Coronary artery (tissue), 2 donors: ENCODE results near the gene TMPRSS11B.

ENCODE experiments used
- DNase-seq: peaks from one replicate; pipeline ENCODE4 v3.0.0-alpha.2; 2017; ENCODE audit warnings: low spot score
- H3K27ac ChIP-seq, 2 donors: fragments of 200-600 bp; sonication (generic); one replicate each; pipeline ENCODE4 v1.5.1; 2016 to 2019
- H3K4me3 ChIP-seq: fragments of 200-600 bp; sonication (generic); 2 replicates; pipeline ENCODE4 v1.5.1; 2016; ENCODE audit warnings: mild to moderate bottlenecking, moderate library complexity
- TF ChIP-seq, protein P1 (sequence below): fragments of 200-600 bp; sonication (generic); IDR thresholded peaks from one replicate; pipeline ENCODE4 v1.5.1; 2019; ENCODE audit warnings: antibody characterized with exemption

TMPRSS11B gene

DNA sequence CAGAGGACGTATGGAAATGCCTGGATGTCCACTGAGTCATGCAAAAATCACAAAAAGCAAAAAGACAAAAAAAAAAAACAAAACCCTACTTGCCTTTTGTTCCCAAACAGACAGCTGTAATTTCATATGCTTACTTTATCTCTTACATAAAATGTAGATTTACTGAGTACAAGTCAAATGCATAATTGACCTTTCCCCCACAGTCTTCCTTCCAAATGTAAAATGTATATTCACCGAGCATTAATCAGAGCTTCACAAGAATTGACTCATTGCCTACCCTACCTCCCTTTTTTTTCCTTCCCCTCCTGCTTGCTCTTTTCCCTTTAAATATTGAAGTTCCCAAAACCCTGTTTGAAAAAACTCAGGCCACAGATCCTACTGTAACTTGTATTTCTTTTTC is 32.5 kb upstream of the TMPRSS11B start:
- no peak for DNase-seq
- TF ChIP-seq, protein P1, sequence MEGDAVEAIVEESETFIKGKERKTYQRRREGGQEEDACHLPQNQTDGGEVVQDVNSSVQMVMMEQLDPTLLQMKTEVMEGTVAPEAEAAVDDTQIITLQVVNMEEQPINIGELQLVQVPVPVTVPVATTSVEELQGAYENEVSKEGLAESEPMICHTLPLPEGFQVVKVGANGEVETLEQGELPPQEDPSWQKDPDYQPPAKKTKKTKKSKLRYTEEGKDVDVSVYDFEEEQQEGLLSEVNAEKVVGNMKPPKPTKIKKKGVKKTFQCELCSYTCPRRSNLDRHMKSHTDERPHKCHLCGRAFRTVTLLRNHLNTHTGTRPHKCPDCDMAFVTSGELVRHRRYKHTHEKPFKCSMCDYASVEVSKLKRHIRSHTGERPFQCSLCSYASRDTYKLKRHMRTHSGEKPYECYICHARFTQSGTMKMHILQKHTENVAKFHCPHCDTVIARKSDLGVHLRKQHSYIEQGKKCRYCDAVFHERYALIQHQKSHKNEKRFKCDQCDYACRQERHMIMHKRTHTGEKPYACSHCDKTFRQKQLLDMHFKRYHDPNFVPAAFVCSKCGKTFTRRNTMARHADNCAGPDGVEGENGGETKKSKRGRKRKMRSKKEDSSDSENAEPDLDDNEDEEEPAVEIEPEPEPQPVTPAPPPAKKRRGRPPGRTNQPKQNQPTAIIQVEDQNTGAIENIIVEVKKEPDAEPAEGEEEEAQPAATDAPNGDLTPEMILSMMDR: no peak
- Histone ChIP-seq H3K27ac (no peak overlapping the region), H3K4me3 (no peak overlapping the region)

GRCh38 chr4:68277627-68278026 is 32.1 kb upstream of the TMPRSS11B start:
- no peak for DNase-seq
- Histone ChIP-seq H3K27ac (no peak overlapping the region), H3K4me3 (no peak overlapping the region)
- TF ChIP-seq, protein P1: no peak

- Histone ChIP-seq H3K27ac (no peak overlapping the region), H3K4me3 (no peak overlapping the region)
- TF ChIP-seq, protein P1: no peak
- no peak for DNase-seq
Observed at GRCh38 chr4:68272860-68273259, 27.4 kb upstream of the TMPRSS11B start.

- Histone ChIP-seq H3K27ac (no peak overlapping the region), H3K4me3 (peak overlapping the region; percentile 40)
- no peak for DNase-seq
- TF ChIP-seq, protein P1: no peak
Observed at GRCh38 chr4:68272380-68272779, 26.9 kb upstream of the TMPRSS11B start.

GRCh38 chr4:68271851-68272357 is 26.4 kb upstream of the TMPRSS11B start:
- peak overlapping the region; percentile 40 for H3K4me3 ChIP-seq
- H3K27ac ChIP-seq: no peak overlapping the region
- TF ChIP-seq, protein P1: peak; percentile 18
- DNase-seq: no peak

DNA sequence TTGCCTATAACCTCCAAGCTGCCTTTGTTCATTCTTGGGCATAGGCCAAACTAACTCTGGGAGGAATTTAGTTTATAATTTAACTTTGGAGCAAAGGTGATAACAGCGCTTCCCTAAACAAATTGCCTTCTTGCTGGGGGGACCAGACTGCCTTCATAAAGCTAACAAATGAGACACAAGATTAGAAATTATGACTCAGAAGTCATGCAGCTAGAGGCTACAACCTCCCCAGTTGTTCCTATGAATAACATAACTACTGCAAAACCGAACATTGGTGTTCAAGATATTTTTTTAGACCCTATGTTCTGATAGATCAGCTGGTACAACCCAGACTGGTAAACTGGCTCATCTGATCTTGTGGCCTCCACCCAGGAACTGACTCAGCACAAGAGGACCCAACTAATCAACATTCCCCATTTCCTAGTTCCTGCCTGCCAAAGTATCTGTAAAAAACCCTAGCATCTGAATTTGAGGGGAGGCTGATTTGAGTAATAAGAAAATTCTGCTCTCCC is 22.0 kb upstream of the TMPRSS11B start:
- no peak overlapping the region for H3K27ac ChIP-seq
- no peak for DNase-seq
- TF ChIP-seq, protein P1: no peak
- no peak overlapping the region for H3K4me3 ChIP-seq

DNA sequence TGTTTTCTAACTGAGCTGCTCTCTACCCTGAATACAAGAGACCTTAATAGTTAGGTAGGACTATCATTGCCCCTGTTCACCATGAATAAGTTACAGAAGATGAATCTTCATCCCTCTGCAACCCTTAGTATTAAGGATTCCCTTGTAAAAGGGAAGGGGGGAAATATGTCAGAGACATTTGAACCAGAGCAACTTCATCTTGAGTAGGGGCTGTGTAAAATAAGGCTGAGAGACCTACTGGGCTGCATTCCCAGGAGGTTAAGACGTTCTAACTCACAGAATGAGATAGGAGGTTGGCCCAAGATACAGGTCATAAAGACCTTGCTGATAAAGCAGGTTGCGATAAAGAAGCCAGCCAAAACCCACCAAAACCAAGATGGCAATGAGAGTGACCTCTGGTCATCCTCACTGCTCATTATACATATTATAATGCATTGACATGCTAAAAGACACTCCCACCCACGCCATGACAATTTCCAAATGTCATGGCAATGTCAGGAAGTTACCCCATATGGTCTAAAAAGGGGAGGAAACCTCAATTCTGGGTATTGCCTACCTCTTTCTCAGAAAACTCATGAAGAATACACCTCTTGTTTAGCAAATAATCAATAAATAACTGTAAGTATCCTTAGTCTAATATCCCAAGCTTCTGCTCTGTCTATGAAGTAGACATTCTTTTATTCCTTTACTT is 19.5 kb upstream of the TMPRSS11B start:
- TF ChIP-seq, protein P1: no peak

More for the DNA sequence above, 19.5 kb upstream of the TMPRSS11B start:
- no peak for DNase-seq
- no peak overlapping the region for H3K4me3 ChIP-seq
- no peak overlapping the region for H3K27ac ChIP-seq
